Neural cell (in vitro differentiated cells): ENCODE results near the gene PACSIN2.

Experiments used
- EP300 ChIP-seq: fragments of 450-650 bp; conservative IDR thresholded peaks from 2 replicates; pipeline ENCODE4 v1.6.1; 2014; ENCODE audit warnings: antibody characterized with exemption, mild to moderate bottlenecking, moderate library complexity; ENCODE audit not compliant: poor library complexity, severe bottlenecking
- EZH2 ChIP-seq: fragments of 200-600, 300-800 bp; shearing (Covaris generic), sonication (generic); IDR thresholded peaks from 2 replicates; pipeline ENCODE4 v1.6.1; 2014; ENCODE audit warnings: antibody characterized with exemption, low read length, borderline replicate concordance, mild to moderate bottlenecking; ENCODE audit not compliant: insufficient read depth, poor library complexity, severe bottlenecking
- MXI1 ChIP-seq: fragments of 450-650 bp; conservative IDR thresholded peaks from 2 replicates; pipeline ENCODE4 v1.6.1; 2014; ENCODE audit warnings: antibody characterized with exemption, mild to moderate bottlenecking; ENCODE audit not compliant: poor library complexity, severe bottlenecking
- POLR2AphosphoS5 ChIP-seq: IDR thresholded peaks from 2 replicates; pipeline ENCODE4 v1.6.1; 2012
- RAD21 ChIP-seq: fragments of 450-650 bp; conservative IDR thresholded peaks from 2 replicates; pipeline ENCODE4 v1.6.1; 2014; ENCODE audit warnings: antibody characterized with exemption, mild to moderate bottlenecking, moderate library complexity
- SMC3 ChIP-seq: fragments of 450-650 bp; conservative IDR thresholded peaks from 2 replicates; pipeline ENCODE4 v1.6.1; 2014; ENCODE audit warnings: antibody characterized with exemption, mild to moderate bottlenecking, moderate library complexity; ENCODE audit not compliant: poor library complexity
- TAF1 ChIP-seq: IDR thresholded peaks from 2 replicates; pipeline ENCODE4 v1.6.1; 2012; ENCODE audit warnings: low read depth
- TF ChIP-seq, protein P1 (sequence below): fragments of 450-650 bp; IDR thresholded peaks from 2 replicates; pipeline ENCODE4 v1.5.1; 2014; ENCODE audit warnings: antibody characterized with exemption, mild to moderate bottlenecking, moderate library complexity; ENCODE audit not compliant: poor library complexity, severe bottlenecking
- TF ChIP-seq, protein P2 (sequence below): IDR thresholded peaks from 2 replicates; pipeline ENCODE4 v1.6.1; 2012; ENCODE audit warnings: borderline replicate concordance

- TF ChIP-seq POLR2AphosphoS5 (no peak), SMC3 (no peak), TAF1 (no peak), EZH2 (no peak), EP300 (no peak), RAD21 (no peak), MXI1 (no peak)
- TF ChIP-seq, protein P1, sequence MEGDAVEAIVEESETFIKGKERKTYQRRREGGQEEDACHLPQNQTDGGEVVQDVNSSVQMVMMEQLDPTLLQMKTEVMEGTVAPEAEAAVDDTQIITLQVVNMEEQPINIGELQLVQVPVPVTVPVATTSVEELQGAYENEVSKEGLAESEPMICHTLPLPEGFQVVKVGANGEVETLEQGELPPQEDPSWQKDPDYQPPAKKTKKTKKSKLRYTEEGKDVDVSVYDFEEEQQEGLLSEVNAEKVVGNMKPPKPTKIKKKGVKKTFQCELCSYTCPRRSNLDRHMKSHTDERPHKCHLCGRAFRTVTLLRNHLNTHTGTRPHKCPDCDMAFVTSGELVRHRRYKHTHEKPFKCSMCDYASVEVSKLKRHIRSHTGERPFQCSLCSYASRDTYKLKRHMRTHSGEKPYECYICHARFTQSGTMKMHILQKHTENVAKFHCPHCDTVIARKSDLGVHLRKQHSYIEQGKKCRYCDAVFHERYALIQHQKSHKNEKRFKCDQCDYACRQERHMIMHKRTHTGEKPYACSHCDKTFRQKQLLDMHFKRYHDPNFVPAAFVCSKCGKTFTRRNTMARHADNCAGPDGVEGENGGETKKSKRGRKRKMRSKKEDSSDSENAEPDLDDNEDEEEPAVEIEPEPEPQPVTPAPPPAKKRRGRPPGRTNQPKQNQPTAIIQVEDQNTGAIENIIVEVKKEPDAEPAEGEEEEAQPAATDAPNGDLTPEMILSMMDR, result no peak
- TF ChIP-seq, protein P2, sequence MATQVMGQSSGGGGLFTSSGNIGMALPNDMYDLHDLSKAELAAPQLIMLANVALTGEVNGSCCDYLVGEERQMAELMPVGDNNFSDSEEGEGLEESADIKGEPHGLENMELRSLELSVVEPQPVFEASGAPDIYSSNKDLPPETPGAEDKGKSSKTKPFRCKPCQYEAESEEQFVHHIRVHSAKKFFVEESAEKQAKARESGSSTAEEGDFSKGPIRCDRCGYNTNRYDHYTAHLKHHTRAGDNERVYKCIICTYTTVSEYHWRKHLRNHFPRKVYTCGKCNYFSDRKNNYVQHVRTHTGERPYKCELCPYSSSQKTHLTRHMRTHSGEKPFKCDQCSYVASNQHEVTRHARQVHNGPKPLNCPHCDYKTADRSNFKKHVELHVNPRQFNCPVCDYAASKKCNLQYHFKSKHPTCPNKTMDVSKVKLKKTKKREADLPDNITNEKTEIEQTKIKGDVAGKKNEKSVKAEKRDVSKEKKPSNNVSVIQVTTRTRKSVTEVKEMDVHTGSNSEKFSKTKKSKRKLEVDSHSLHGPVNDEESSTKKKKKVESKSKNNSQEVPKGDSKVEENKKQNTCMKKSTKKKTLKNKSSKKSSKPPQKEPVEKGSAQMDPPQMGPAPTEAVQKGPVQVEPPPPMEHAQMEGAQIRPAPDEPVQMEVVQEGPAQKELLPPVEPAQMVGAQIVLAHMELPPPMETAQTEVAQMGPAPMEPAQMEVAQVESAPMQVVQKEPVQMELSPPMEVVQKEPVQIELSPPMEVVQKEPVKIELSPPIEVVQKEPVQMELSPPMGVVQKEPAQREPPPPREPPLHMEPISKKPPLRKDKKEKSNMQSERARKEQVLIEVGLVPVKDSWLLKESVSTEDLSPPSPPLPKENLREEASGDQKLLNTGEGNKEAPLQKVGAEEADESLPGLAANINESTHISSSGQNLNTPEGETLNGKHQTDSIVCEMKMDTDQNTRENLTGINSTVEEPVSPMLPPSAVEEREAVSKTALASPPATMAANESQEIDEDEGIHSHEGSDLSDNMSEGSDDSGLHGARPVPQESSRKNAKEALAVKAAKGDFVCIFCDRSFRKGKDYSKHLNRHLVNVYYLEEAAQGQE, result no peak
Measured at GRCh38 chr22:42841444-42841843, 173.5 kb downstream of the PACSIN2 start.
